Type B pancreatic cell (in vitro differentiated cells): ENCODE measurements around the gene MKS1. TPM values are rescaled to one million over a fixed set of nuclear protein-coding genes. Genes with fewer than 3 reads are reported as not detected.

Experiments
- DNase-seq: peaks from one replicate; pipeline ENCODE4 v3.0.0; 2021; ENCODE audit warnings: mixed read lengths; ENCODE audit not compliant: unreplicated experiment; ENCODE audit errors: extremely low spot score
- H3K27ac Mint-ChIP-seq: 2 replicates; pipeline ENCODE4 v1.8.0; 2021; ENCODE audit warnings: mild to moderate bottlenecking, mixed read lengths
- H3K27me3 Mint-ChIP-seq: 2 replicates; pipeline ENCODE4 v1.8.0; 2021; ENCODE audit warnings: mixed read lengths
- H3K36me3 Mint-ChIP-seq: 2 replicates; pipeline ENCODE4 v1.8.0; 2021; ENCODE audit warnings: mixed read lengths
- H3K4me1 Mint-ChIP-seq: one replicate; pipeline ENCODE4 v1.8.0; 2021; ENCODE audit warnings: mixed read lengths; ENCODE audit not compliant: unreplicated experiment
- H3K4me3 Mint-ChIP-seq: 2 replicates; pipeline ENCODE4 v1.8.0; 2021; ENCODE audit warnings: mild to moderate bottlenecking, mixed read lengths
- H3K9me3 Mint-ChIP-seq: 2 replicates; pipeline ENCODE4 v1.8.0; 2021; ENCODE audit warnings: mixed read lengths
- total RNA-seq: library from RNA; stranded (reverse); gene quantifications from 2 replicates; pipeline ENCODE4 v1.2.1, GENCODE V29; 2021; ENCODE audit warnings: low replicate concordance
- TF ChIP-seq, protein P1 (sequence below): fragments of 200-600 bp; sonication (generic); conservative IDR thresholded peaks from 2 replicates; pipeline ENCODE4 v1.5.0; 2021; ENCODE audit warnings: antibody characterized with exemption, mild to moderate bottlenecking

The MKS1 gene
- total RNA-seq, 1 donor from 2014 or later, result 33.2 TPM

DNA sequence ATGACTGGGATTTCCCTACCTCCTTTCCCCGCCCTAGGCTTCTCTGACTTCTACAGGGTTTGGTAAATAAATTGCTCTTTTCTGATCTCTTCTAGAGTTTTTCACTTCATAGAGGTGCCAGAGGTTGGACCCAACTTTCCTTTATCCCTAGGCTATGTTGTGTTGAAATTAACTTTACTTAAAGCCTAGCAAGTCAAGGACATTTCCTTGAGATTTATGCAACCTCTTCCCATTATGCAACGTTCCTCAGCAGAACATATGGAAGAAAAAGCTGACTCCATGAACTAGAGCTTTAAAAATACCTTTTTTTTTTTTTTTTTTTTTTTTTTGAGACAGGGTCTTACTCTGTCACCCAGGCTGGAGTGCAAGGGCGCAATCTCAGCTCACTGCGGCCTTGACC is 46.2 kb upstream of the MKS1 start:
- no peaks in the 10 kb centered on the region for H3K4me1 Mint-ChIP-seq
- no peak for DNase-seq
- H3K36me3 Mint-ChIP-seq, result no peaks in the 10 kb centered on the region
- H3K27me3 Mint-ChIP-seq, result peaks cover 76% of the 10 kb centered on the region
- TF ChIP-seq, protein P1, sequence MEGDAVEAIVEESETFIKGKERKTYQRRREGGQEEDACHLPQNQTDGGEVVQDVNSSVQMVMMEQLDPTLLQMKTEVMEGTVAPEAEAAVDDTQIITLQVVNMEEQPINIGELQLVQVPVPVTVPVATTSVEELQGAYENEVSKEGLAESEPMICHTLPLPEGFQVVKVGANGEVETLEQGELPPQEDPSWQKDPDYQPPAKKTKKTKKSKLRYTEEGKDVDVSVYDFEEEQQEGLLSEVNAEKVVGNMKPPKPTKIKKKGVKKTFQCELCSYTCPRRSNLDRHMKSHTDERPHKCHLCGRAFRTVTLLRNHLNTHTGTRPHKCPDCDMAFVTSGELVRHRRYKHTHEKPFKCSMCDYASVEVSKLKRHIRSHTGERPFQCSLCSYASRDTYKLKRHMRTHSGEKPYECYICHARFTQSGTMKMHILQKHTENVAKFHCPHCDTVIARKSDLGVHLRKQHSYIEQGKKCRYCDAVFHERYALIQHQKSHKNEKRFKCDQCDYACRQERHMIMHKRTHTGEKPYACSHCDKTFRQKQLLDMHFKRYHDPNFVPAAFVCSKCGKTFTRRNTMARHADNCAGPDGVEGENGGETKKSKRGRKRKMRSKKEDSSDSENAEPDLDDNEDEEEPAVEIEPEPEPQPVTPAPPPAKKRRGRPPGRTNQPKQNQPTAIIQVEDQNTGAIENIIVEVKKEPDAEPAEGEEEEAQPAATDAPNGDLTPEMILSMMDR, result no peak
- no peaks in the 10 kb centered on the region for H3K9me3 Mint-ChIP-seq
- H3K4me3 Mint-ChIP-seq, result no peak overlapping the region
- no peak overlapping the region for H3K27ac Mint-ChIP-seq

DNA sequence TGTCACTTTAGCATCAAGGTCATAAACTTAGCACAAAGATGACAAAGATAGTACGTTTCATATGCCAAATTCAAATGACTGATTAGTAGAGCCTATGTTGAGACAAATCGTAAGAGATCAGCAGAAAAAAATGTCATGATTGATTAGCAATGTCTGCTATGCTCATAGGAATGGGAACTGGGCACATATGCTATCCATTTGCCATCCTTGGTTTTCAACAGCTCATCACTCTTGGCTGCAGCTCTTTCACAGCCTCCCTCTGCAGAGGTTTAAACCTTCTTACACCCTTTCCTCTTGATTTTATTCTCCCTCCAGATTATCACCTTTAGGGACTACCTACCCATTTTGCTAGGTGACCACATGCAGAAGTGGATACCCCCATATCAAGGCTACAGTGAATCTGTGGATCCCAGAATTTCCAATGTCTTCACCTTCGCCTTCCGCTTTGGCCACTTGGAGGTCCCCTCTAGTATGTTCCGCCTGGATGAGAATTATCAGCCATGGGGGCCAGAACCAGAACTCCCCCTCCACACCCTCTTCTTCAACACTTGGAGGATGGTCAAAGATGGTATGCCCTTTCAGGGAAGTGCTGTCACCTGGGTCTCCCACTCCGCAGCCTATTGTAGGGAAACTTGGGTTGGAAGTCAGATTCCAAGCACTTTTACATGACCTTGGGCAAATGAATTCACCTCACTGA is 45.5 kb upstream of the MKS1 start:
- Mint-ChIP-seq H3K4me3 (no peak overlapping the region), H3K27ac (no peak overlapping the region), H3K36me3 (no peaks in the 10 kb centered on the region), H3K9me3 (no peaks in the 10 kb centered on the region), H3K4me1 (no peaks in the 10 kb centered on the region), H3K27me3 (peaks cover 74% of the 10 kb centered on the region)
- TF ChIP-seq, protein P1, result no peak
- peak; percentile 24 for DNase-seq

DNA sequence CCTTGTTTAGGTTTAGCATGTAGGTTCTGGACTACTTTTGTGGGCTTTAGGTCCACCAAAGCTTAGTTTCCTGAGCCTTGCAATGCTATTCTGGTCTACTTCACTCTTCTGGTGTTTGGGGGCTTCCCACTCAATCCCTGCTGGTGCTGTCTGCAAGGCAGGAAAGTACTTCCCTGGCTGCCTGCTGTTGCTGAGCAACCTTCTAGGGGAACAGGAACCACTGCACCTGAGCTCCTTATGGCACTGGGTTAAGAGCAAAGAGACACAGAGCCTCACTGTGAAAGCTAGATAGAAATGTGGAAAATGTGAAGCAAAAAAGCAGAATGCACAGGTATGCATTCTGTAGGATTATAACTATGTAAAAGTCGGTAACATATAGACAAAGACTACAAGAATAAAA is 44.7 kb upstream of the MKS1 start:
- Mint-ChIP-seq H3K4me3 (no peak overlapping the region), H3K27ac (no peak overlapping the region), H3K9me3 (no peaks in the 10 kb centered on the region), H3K27me3 (peaks cover 77% of the 10 kb centered on the region), H3K36me3 (no peaks in the 10 kb centered on the region), H3K4me1 (no peaks in the 10 kb centered on the region)
- TF ChIP-seq, protein P1, result no peak
- DNase-seq, result no peak

DNA sequence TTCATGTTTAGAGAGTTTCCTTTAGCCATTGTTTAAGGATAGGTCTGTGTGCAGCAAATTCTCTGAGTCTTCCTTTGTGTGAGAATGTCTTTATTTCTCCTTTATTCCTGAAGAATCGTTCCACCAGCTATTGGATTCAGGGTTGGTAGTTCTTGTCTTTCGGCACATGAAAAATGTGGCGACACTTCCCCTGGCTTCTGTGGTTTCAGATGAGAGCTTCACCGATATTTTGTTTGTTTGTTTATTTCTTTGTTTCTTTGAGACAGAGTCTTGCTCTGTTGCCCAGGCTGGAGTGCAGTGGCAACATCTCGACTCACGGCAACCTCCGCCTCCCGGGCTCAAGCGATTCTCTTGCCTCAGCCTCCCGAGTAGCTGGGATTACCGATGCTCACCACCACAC is 43.1 kb upstream of the MKS1 start:
- no peak for DNase-seq
- TF ChIP-seq, protein P1, result no peak
- Mint-ChIP-seq H3K27me3 (peaks cover 88% of the 10 kb centered on the region), H3K4me3 (no peak overlapping the region), H3K9me3 (no peaks in the 10 kb centered on the region), H3K4me1 (no peaks in the 10 kb centered on the region), H3K27ac (no peak overlapping the region), H3K36me3 (no peaks in the 10 kb centered on the region)

DNA sequence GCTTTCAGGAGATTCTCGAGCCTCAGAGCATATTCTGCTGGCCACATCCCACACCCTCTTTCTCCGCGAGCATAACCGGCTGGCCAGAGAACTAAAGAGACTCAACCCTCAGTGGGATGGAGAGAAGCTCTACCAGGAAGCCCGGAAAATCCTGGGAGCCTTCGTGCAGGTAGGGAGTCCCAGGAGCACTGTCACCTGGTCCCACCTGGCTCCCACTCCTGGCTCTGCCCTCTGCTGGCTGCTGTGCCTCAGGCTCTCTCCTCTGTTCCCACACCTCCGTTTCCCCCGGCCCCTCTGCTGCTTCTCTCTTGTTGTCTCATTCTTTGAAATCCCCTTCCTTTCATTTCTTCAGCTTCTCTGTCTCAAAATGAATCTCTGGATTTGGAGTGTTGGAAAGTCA is 35.7 kb upstream of the MKS1 start:
- Mint-ChIP-seq H3K9me3 (no peaks in the 10 kb centered on the region), H3K27me3 (peaks cover 88% of the 10 kb centered on the region), H3K36me3 (no peaks in the 10 kb centered on the region), H3K4me3 (no peak overlapping the region), H3K27ac (no peak overlapping the region), H3K4me1 (no peaks in the 10 kb centered on the region)
- DNase-seq, result peak; percentile 42
- TF ChIP-seq, protein P1, result no peak
